Measurements from ENCODE around the gene STAT1. TPM values are rescaled to one million over a fixed set of nuclear protein-coding genes. Genes with fewer than 3 reads are reported as not detected.

Gene STAT1
- total and polyA plus RNA-seq, 11 donors = 7.8 to 469 (median 44.0) TPM

- TF ChIP-seq POLR2A (IDR thresholded peaks at IDR 0.05) (no peak), CTCF (IDR thresholded peaks at IDR 0.05) (no peak)
- Histone ChIP-seq H3K4me1 (peaks cover 0 to 38% (median 20%) of the 10 kb centered on the region in 12 donors), H3K27ac (no peak overlapping the region), H3K9me3 (no peaks in the 10 kb centered on the region), H3K27me3 (no peaks in the 10 kb centered on the region), H3K4me3 (no peak overlapping the region), H3K36me3 (peaks cover 0 to 8% (median 0%) of the 10 kb centered on the region in 9 donors)
- no peak for DNase-seq
- intact Hi-C loops (cut with DNase I) = no loop called here
- ATAC-seq = no peak
- WGBS, 4 donors = 94 to 99% (median 98%) methylated on average over 2 of the region's 2 CpGs
Measured at GRCh38 chr2:190941571-190941970, 72.4 kb downstream of the STAT1 start.

GRCh38 chr2:190940454-190940853 lies 73.5 kb downstream of the STAT1 start:
- 42 to 66% (median 51%) methylated on average over 1 of the region's 1 CpG for WGBS, 4 donors
- ATAC-seq = no peak
- intact Hi-C loops (cut with DNase I) = no loop called here
- no peak overlapping the region for H3K4me3 ChIP-seq
- no peak for DNase-seq
- H3K9me3 ChIP-seq = no peaks in the 10 kb centered on the region
- H3K27me3 ChIP-seq = no peaks in the 10 kb centered on the region
- peaks cover 0 to 18% (median 0%) of the 10 kb centered on the region in 9 donors for H3K36me3 ChIP-seq
- no peak for TF ChIP-seq CTCF (IDR thresholded peaks at IDR 0.05)
- no peak for TF ChIP-seq POLR2A (IDR thresholded peaks at IDR 0.05)
- peaks cover 0 to 35% (median 20%) of the 10 kb centered on the region in 12 donors for H3K4me1 ChIP-seq
- no peak overlapping the region for H3K27ac ChIP-seq

- 7 to 10% (median 10%) methylated on average over 1 of the region's 1 CpG for WGBS, 4 donors
Measured at GRCh38 chr2:190938771-190939335, 75.1 kb downstream of the STAT1 start.

GRCh38 chr2:190935054-190935453 lies 78.9 kb downstream of the STAT1 start:
- H3K9me3 ChIP-seq = no peaks in the 10 kb centered on the region
- peaks cover 0 to 64% (median 42%) of the 10 kb centered on the region in 9 donors for H3K36me3 ChIP-seq
- intact Hi-C loops (cut with DNase I) = loop anchor here in 1 of 10 donors (5.0 kb wide), 1 partner anchor 53 kb away; the partner anchor contains the start of gene GLS
- ATAC-seq (no peak), DNase-seq (no peak)
- no peak overlapping the region for H3K27ac ChIP-seq
- peaks cover 0 to 32% (median 10%) of the 10 kb centered on the region in 12 donors for H3K4me1 ChIP-seq
- TF ChIP-seq CTCF (IDR thresholded peaks at IDR 0.05) (no peak), POLR2A (IDR thresholded peaks at IDR 0.05) (no peak)
- no peak overlapping the region for H3K4me3 ChIP-seq
- H3K27me3 ChIP-seq = no peaks in the 10 kb centered on the region

More at GRCh38 chr2:190938771-190939335, 75.1 kb downstream of the STAT1 start:
- intact Hi-C loops (cut with DNase I) = loop anchor here in 1 of 10 donors (5.0 kb wide), 1 partner anchor 57 kb away; the partner anchor contains the start of gene GLS
- DNase-seq (no peak), ATAC-seq (no peak)
- Histone ChIP-seq H3K27me3 (no peaks in the 10 kb centered on the region), H3K4me3 (no peak overlapping the region), H3K4me1 (peaks cover 0 to 42% (median 20%) of the 10 kb centered on the region in 12 donors), H3K9me3 (no peaks in the 10 kb centered on the region), H3K27ac (peak overlapping the region in 4 of 12 donors; percentile 0 to 27 (median 5)), H3K36me3 (peaks cover 0 to 30% (median 4%) of the 10 kb centered on the region in 9 donors)
- TF ChIP-seq CTCF (IDR thresholded peaks at IDR 0.05) = no peak
- no peak for TF ChIP-seq POLR2A (IDR thresholded peaks at IDR 0.05)
